Measurements from ENCODE around the gene IRF4.

DNA sequence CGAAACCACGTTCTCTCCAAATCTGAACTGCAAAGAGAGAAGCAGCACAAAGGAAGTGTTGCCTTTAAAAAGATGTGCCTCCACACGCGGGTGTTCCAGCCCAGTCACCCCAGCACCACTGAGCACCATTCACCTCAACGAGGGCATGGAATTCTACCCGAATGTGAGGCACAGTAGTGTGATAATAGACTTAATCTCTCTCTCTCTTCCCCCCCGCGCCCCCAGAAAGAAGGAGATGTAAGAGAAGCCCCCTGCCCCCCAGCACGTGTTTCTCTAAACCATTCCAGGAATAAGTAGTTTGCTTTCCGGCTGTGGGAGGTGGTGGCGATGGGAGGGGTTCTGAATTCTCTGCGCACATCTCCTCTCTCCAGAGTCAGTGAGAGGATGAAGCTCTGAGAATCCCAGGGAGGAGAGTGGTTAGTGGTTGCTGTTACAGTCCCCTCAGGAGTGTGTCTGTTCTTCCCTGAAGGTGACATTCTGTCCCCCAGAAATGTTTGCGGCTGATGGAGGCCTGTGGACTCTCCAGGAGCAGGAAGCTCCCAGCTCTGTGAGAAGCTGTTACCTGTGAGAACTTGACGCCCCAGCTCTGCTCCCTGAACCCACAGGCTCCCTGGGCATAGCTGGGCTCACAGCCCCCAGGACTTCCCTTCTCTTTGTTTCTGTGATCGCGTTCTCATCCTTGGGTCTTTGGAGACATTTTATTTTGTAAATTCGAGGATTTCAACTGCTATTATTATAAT is 23.5 kb upstream of the IRF4 start:
- TF ChIP-seq TAF1 (IDR thresholded peaks at IDR 0.05; ENCODE audit: borderline replicate concordance, low read depth, low read length), result no peak
- TF ChIP-seq POLR2A (IDR thresholded peaks at IDR 0.05; ENCODE audit: low read depth, low read length), result no peak
